Measurements from ENCODE around the gene COLEC11. TPM values are rescaled to one million over a fixed set of nuclear protein-coding genes. Genes with fewer than 3 reads are reported as not detected.

Gene COLEC11
- total RNA-seq, 1 experiment from 2014 or later: 0.77 TPM

- no peak for DNase-seq (ENCODE audit: low spot score)
- POLR2A ChIA-PET (ENCODE audit: low non-redundant PET): no interaction called here
These were observed 80.8 kb downstream of the COLEC11 start for GRCh38 chr2:3675687-3676086.

GRCh38 chr2:3677436-3677835, 82.5 kb downstream of the COLEC11 start:
- no TSS peak for BruUV-seq (replicated peaks)
- H3K27me3 ChIP-seq (replicated peaks; ENCODE audit: insufficient read depth, low read depth, low read length, poor library complexity): no peaks in the 10 kb centered on the region
- H3K36me3 ChIP-seq (ENCODE audit: insufficient read depth, low read length, poor library complexity, severe bottlenecking): no peaks in the 10 kb centered on the region
- TF ChIP-seq CTCF (conservative IDR thresholded peaks at IDR 0.05; ENCODE audit: low read depth, low read length) (no peak), EZH2 (IDR thresholded peaks at IDR 0.05; ENCODE audit: borderline replicate concordance, low read depth, low read length, poor library complexity, severe bottlenecking) (no peak)
- DNase-seq (ENCODE audit: low spot score): no peak
- no peaks in the 10 kb centered on the region for H3K9me3 ChIP-seq (ENCODE audit: low read depth, low read length, poor library complexity, severe bottlenecking)
- ChIA-PET CTCF (no interaction called here), POLR2A (ENCODE audit: low non-redundant PET) (no interaction called here)
- no peaks in the 10 kb centered on the region for H3K4me1 ChIP-seq (ENCODE audit: insufficient read depth, low read length, poor library complexity, severe bottlenecking)
- H3K4me3 ChIP-seq (ENCODE audit: low read depth, low read length, poor library complexity, severe bottlenecking): no peak overlapping the region
- no peak overlapping the region for H3K27ac ChIP-seq (ENCODE audit: low read depth, low read length, poor library complexity, severe bottlenecking)
- intact Hi-C loops (cut with micrococcal nuclease; ENCODE audit: unreplicated experiment): no loop called here

More at GRCh38 chr2:3675687-3676086, 80.8 kb downstream of the COLEC11 start:
- Histone ChIP-seq H3K27me3 (replicated peaks; ENCODE audit: insufficient read depth, low read depth, low read length, poor library complexity) (no peaks in the 10 kb centered on the region), H3K4me3 (ENCODE audit: low read depth, low read length, poor library complexity, severe bottlenecking) (no peak overlapping the region), H3K36me3 (ENCODE audit: insufficient read depth, low read length, poor library complexity, severe bottlenecking) (no peaks in the 10 kb centered on the region), H3K4me1 (ENCODE audit: insufficient read depth, low read length, poor library complexity, severe bottlenecking) (no peaks in the 10 kb centered on the region), H3K27ac (ENCODE audit: low read depth, low read length, poor library complexity, severe bottlenecking) (no peak overlapping the region), H3K9me3 (ENCODE audit: low read depth, low read length, poor library complexity, severe bottlenecking) (no peaks in the 10 kb centered on the region)
- TF ChIP-seq EZH2 (IDR thresholded peaks at IDR 0.05; ENCODE audit: borderline replicate concordance, low read depth, low read length, poor library complexity, severe bottlenecking) (no peak), CTCF (conservative IDR thresholded peaks at IDR 0.05; ENCODE audit: low read depth, low read length) (no peak)
- intact Hi-C loops (cut with micrococcal nuclease; ENCODE audit: unreplicated experiment): no loop called here
- CTCF ChIA-PET: no interaction called here
- BruUV-seq (replicated peaks): no TSS peak

- POLR2A ChIA-PET (ENCODE audit: low non-redundant PET): no interaction called here
- Histone ChIP-seq H3K9me3 (ENCODE audit: low read depth, low read length, poor library complexity, severe bottlenecking) (no peaks in the 10 kb centered on the region), H3K4me1 (ENCODE audit: insufficient read depth, low read length, poor library complexity, severe bottlenecking) (no peaks in the 10 kb centered on the region), H3K27me3 (replicated peaks; ENCODE audit: insufficient read depth, low read depth, low read length, poor library complexity) (no peaks in the 10 kb centered on the region), H3K27ac (ENCODE audit: low read depth, low read length, poor library complexity, severe bottlenecking) (no peak overlapping the region), H3K4me3 (ENCODE audit: low read depth, low read length, poor library complexity, severe bottlenecking) (no peak overlapping the region), H3K36me3 (ENCODE audit: insufficient read depth, low read length, poor library complexity, severe bottlenecking) (no peaks in the 10 kb centered on the region)
- no peak for DNase-seq (ENCODE audit: low spot score)
- intact Hi-C loops (cut with micrococcal nuclease; ENCODE audit: unreplicated experiment): no loop called here
- TF ChIP-seq EZH2 (IDR thresholded peaks at IDR 0.05; ENCODE audit: borderline replicate concordance, low read depth, low read length, poor library complexity, severe bottlenecking) (no peak), CTCF (conservative IDR thresholded peaks at IDR 0.05; ENCODE audit: low read depth, low read length) (no peak)
- CTCF ChIA-PET: no interaction called here
- no TSS peak for BruUV-seq (replicated peaks)
These were observed 83.3 kb downstream of the COLEC11 start for GRCh38 chr2:3678212-3678611.

Data from A673 (cell line).